NCI-H1092 (cell line): ENCODE data around the gene S1PR5.
A peak's percentile ranks its signal among the peaks of the same experiment; 100 is the strongest.
"Not testable (repeated sequence)": the region's sequence is repeated elsewhere in the genome, so short reads cannot be mapped to it uniquely, and the experiment has no call there.

Source experiments
- DNase-seq: peaks from one replicate; lab custom pipeline; 2025; lab: John Stamatoyannopoulos, UW

The S1PR5 gene

DNA sequence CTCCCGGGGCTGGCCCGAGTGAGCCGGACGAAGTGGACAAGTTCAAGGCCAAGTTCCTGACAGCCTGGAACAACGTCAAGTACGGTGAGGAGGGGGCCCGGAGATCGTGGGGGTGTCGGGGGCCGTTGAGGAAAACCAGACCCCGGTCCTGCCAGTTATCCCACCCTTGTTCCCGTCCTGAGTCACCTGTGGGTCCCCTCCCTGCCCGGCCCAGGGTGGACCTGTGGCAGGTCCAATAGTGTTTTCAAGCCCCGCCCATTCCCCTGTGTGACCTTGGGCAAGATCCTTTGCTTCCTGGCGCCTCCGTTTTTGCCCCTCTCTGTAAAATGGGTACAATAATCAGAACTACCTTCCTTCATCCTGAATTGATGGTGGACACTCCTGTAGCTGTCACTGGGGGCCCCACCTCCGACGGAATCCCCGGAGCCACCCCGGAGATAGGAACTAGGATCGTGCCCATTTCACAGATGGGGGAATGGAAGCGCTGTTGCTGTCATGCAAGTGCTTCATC is 27.1 kb upstream of the S1PR5 start:
- no peak for DNase-seq

GRCh38 chr19:10543420-10544241 is 26.4 kb upstream of the S1PR5 start, which contains the start of gene ATG4D:
Gene ATG4D, plus strand, starts transcription at chr19:10543904. Its CDS starts 187 bp downstream, at chr19:10544091.
- peak; percentile 48 for DNase-seq

DNA sequence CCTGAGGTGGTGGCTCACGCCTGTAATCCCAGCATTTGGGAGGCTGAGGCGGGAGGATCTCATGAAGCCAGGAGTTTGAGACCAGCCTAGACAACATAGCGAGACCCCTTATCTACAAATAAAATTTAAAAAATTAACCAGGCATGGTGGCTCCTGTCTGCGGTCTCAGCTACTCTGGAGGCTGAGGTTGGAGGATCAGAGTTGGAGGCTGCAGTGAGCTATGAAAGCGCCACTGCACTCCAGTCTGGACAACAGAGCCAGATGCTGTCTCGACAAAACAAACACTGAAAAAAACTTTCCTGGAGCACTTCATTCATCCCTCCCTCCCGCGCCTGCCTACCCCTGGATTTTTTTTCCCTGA is 25.8 kb upstream of the S1PR5 start:
- DNase-seq = no peak

- DNase-seq = not testable (repeated sequence)
Observed at GRCh38 chr19:10539016-10539415, 21.8 kb upstream of the S1PR5 start.

DNA sequence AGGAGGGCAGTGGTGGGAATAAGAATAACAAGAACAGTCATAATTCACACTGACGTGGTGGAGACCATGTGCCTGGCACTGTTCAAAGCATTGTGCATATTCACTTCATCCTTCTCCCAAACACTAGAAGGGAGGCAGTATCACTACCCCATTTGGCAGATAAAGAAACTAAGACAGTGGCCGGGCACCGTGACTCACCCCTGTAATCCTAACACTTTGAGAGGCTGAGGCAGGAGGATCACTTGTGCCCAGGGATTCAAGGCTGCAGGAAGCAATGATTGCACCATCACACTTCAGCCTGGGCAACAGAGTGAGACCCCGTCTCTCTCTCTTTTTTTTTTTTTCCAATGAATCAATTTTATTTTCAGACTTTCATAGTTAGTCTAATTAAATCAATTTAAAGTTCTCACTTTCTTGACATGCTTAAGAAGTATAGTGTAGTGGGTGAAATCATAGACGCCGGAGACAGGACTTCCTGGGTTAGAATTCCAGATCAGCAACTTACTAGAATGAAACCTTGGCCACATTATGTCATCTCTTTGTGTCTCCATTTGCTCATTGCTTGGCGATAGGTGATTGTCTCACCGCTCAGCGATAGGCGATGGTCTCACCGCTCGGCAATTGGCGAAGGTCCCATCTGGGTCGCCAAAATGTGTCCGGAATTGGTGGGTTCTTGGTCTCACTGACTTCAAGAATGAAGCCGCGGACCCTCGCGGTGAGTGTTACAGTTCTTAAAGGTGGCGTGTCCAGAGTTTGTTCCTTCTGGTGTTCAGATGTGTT is 21.1 kb upstream of the S1PR5 start:
- no peak for DNase-seq

GRCh38 chr19:10537668-10538067 is 20.4 kb upstream of the S1PR5 start:
- no peak for DNase-seq

DNA sequence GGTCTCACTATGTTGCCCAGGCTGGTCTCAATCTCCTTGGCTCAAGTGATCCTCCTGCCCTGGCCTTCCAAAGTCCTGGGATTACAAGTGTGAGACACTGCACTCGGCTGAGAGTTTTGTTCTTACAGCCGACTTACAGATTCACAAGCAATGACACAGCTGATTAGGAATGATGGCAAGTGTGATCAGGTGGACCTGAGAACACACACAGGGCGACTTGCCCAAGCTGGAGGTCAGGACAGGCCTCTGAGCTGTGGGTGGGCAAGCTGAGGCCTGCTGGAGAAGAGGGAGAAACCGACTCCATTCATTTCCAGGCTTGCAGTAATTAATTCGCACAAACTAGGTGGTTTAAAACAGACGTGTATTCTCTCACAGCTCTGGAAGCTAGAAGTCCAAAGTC is 18.4 kb upstream of the S1PR5 start:
- DNase-seq = no peak

DNA sequence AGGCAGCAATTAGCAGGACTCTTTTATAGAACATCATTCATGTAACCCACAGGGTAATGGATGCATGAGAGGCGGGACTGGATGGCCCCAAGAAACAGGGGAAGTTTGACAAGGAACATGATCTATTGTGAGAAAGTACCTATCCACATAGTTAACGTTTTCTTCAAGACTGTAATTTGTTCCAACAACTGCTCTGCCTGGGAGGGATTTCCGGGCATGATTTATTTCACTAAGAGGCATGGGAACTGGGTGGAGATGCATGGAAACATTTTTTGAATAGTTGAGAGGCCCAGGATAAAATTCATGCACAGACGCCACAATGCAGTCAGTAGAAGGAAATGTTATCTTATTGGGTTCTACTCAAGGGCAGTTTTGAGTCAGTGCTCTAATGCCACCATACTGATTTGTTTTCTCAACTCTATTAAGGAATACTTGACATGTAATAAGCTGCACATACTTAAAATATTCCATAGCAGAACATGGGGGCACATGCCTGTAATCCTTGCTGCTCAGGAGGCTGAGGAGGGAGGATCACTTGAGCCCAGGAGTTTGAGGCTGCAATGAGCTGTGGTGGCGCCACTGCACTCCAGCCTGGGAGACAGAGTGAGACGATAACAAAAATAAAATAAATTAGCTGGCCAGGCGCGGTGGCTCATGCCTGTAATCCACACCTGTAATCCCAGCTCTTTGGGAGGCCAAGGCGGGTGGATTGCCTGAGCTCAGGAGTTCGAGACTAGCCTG is 16.6 kb upstream of the S1PR5 start:
- DNase-seq = no peak

DNA sequence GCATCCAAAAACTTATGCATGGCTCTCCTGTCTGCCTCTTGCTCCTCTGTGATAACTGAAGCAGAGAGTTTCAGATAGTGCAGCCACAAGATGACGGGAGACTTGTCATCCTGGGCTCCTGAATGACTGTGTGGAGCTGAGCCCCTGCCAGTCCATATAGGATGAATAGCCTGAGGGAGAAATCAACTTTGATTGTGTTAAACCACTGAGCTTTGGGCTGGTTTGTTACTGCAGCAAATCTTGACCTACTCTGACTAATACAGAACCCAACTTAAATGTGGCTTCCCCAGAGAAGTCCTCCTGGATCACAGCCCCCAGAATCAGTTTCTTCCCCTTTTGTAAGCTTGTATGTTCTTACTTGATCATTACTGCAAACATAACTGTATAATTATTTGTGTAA is 15.2 kb upstream of the S1PR5 start:
- no peak for DNase-seq

GRCh38 chr19:10526887-10527286 is 9.6 kb upstream of the S1PR5 start:
- DNase-seq = not testable (repeated sequence)

- no peak for DNase-seq
Observed at GRCh38 chr19:10525636-10526035, 8.4 kb upstream of the S1PR5 start.

DNA sequence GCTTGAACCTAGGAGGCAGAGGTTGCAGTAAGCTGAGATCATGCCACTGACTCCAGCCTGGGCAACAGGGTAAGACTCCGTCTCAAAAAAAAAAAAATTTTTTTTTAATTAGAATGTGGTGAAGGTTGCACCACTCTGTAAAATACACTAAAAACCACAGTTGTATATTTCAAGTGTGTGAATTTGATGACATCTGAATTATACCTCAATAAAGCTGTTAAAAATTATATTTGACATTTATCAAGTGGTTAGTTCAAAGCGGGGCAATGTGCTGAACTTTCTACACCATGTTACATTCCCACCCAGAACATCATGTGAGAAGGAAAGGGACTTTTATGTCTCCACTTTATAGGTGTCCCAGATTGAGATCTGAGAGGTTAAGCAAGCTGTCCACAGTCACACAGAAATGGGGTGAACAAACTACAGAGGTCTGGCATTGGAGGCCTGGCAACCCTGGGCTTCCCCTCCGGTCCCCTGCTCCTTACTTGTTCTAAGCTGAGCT is 5.9 kb upstream of the S1PR5 start:
- DNase-seq = no peak

GRCh38 chr19:10521461-10522171 is 4.4 kb upstream of the S1PR5 start:
- no peak for DNase-seq

DNA sequence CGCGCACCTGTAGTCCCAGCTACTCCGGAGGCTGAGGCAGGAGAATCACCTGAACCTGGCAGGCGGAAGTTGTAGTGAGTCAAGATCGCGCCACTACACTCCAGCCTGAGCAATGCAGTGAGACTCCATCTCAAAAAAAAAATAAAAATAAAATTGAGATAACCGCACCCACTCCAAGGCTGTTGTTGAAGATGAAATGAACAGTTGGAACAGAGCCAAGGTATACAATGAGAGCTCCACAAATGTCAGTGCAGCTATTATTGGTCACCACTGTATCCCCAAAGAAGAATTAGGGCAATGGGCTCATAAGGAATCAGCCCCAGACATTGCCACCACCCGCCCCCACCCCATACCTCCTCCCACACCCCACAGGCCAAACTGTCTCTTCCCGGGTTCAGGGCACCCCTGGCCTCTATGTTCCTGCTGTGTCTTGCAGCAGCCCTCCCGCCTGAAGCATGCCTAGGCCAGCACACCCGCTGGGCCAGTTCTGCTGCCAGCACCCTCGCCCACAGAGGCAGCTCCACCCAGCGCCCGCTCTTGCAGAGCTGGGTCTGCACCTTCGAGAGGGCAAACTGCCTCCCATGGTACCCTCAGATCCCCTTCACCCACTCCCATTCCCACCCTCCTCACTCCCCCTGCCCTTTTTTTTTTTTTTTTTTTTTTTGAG is 3.5 kb upstream of the S1PR5 start:
- no peak for DNase-seq

- DNase-seq = no peak
Observed at GRCh38 chr19:10519421-10519820, 2.2 kb upstream of the S1PR5 start.

DNA sequence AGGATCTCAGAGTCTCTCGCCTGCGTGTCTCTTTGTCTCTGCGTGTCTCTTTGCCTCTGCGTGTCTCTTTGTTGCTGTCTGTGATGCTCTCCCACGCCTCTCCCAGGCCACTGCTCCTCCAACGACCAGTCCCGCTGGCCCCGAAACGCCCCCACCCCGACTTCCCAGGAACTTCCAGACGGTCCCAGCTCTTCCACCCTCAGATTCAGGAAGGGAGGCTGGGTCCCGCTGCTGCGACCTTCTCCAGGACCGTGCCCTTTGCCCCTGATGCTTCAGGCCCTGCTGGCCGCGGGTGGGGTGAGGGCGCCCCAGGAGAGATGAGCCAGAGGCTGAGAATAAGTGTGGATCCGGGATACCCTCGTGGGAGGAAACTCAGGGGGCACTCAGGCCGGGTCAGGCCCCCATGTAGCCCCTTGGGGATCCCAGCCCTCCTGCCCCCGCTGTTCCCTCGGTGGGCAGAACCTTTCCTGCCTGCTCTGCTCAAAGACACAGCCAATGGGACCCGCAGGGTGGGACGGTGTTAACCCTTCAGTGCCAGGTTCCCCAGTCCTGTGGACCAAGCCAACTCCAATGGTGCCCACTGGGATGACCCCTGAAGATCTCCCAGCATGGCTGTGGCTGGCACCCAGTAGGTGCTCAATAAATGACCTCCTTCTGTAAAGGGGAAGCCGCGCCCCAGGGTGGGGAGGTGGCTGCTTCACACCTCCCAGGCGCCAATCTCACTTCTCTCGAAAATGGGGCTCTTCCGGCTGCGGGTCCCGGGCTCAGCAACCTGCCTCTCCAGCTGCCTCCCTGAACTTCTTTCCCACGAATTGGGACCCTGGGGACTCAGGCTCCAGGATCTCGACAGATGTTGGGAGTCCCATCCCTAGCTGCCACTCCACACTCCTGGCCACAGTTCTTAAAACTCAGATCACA is 1.5 kb upstream of the S1PR5 start:
- no peak for DNase-seq

DNA sequence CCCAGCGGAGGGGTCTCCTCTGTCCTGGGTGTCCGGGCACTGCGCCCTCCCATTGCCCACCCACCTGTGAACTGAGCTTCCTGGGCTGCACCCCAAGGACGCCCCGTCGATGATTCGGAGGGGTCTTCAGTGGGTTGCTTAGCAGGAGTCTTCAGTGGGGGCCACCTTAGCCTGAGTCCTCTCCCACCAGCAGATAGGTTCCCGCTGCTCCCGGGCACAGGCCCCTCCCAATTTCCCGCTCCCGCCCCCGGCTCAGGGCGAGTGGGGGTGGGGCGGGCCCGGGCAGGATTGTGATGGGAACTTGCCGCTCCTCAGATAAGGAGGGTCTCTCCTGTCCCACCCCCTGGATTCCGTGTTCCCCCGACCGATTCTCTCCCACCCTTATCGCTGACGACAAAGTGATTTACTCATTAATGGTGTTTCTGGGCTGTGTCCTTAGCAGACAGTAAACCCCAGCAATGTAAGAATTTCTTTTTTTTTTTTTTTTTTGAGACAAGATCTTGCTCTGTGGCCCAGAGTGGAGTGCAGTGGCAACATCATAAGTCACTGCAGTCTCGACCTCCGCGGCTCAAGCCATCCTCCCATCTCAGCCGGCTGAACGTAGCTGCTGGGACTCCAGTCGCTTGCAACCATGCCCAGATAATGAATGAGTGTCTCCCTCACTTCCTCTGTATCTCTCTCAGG is 655 bp upstream of the S1PR5 start:
- no peak for DNase-seq

DNA sequence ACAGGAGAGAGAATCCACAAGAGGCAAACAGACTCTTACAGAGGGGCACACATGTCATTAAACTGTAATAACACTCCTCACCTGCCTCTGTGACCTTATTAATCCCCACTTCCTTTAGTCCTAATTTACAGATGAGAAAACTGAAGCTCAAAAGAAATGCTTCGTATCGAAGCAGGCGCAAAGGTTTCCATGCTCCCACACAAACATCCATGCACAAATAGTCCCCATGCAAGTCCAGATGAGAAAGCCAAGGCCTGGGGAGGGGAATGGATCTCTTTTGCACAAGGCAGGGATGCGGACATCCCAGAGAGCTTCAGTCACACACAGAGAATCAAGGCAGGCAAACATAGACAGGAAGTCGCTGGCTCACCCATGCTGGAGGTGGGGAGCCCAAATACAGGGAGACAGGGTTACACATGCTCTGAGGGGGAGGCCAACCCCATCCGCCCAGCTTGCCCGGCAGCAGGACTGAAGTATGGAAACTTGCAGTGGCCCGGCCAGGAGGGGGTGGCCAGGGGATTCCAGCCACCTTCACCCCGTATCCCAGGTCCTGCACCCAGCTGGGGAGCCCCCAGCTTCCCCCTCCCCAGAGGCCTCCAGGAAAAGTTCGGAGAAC is 468 bp downstream of the S1PR5 start:
- no peak for DNase-seq

- DNase-seq = no peak
Observed at GRCh38 chr19:10516064-10516385, 1.2 kb downstream of the S1PR5 start.
